Astrocyte of the cerebellum (primary cell): ENCODE measurements around the gene SSMEM1.
A peak's percentile ranks its signal among the peaks of the same experiment; 100 is the strongest.
"Not testable (repeated sequence)": the region's sequence is repeated elsewhere in the genome, so short reads cannot be mapped to it uniquely, and the experiment has no call there.

Experiments used
- DNase-seq: peaks from one replicate; pipeline ENCODE4 v3.0.0-alpha.2; 2011; ENCODE audit warnings: low read depth
- H3K4me3 ChIP-seq: 2 replicates; pipeline ENCODE4 v1.5.1; 2011; ENCODE audit warnings: mild to moderate bottlenecking, low read depth, low read length, moderate library complexity
- CTCF ChIP-seq: IDR thresholded peaks from 2 replicates; pipeline ENCODE4 v1.5.1; 2012; ENCODE audit warnings: low read length, low read depth, moderate library complexity, mild to moderate bottlenecking; ENCODE audit errors: missing control alignments
- in situ Hi-C: cut with HindIII; loops from 2 replicates; pipeline ENCODE4 v1.10.0; 2017; ENCODE audit warnings: low sequenced_read_pairs

Gene SSMEM1

GRCh38 chr7:130240240-130240639 lies 32.6 kb downstream of the SSMEM1 start:
- in situ Hi-C loops = no loop called here
- no peak overlapping the region for H3K4me3 ChIP-seq
- no peak for DNase-seq
- TF ChIP-seq CTCF = no peak

GRCh38 chr7:130242198-130243014 lies 34.7 kb downstream of the SSMEM1 start:
- H3K4me3 ChIP-seq = no peak overlapping the region
- no peak for DNase-seq
- in situ Hi-C loops = no loop called here
- peak; percentile 90 for TF ChIP-seq CTCF

- peak; percentile 36 for DNase-seq
- in situ Hi-C loops, H3K4me3 ChIP-seq: not testable (repeated sequence)
Measured at GRCh38 chr7:130243486-130243885, 35.8 kb downstream of the SSMEM1 start.

GRCh38 chr7:130246491-130246890 lies 38.8 kb downstream of the SSMEM1 start:
- H3K4me3 ChIP-seq, DNase-seq, in situ Hi-C loops: not testable (repeated sequence)

GRCh38 chr7:130248842-130249241 lies 41.2 kb downstream of the SSMEM1 start:
- DNase-seq, in situ Hi-C loops, H3K4me3 ChIP-seq: not testable (repeated sequence)

GRCh38 chr7:130249626-130250025 lies 42.0 kb downstream of the SSMEM1 start:
- H3K4me3 ChIP-seq, DNase-seq, in situ Hi-C loops: not testable (repeated sequence)

- no peak for TF ChIP-seq CTCF
- no peak overlapping the region for H3K4me3 ChIP-seq
- no peak for DNase-seq
- in situ Hi-C loops = no loop called here
Measured at GRCh38 chr7:130254555-130254954, 46.9 kb downstream of the SSMEM1 start.

- no peak for DNase-seq
- TF ChIP-seq CTCF = no peak
- H3K4me3 ChIP-seq = no peak overlapping the region
- in situ Hi-C loops = no loop called here
Measured at GRCh38 chr7:130256704-130257103, 49.0 kb downstream of the SSMEM1 start.
